Subcutaneous abdominal adipose tissue (tissue), 5 donors: ENCODE data around the gene ARFIP1.
"Not testable (repeated sequence)": the region's sequence is repeated elsewhere in the genome, so short reads cannot be mapped to it uniquely, and the experiment has no call there.

Source experiments
- H3K27ac ChIP-seq: one replicate; pipeline ENCODE4 v1.7.0; 2013; ENCODE audit warnings: low read depth, mild to moderate bottlenecking, inconsistent platforms, low read length, moderate library complexity
- H3K27me3 ChIP-seq, 5 donors: one replicate each; pipeline ENCODE4 v1.7.0; 2013; ENCODE audit warnings: low read length in 5 of 5, inconsistent platforms in 1 of 5; ENCODE audit not compliant: control insufficient read depth in 5 of 5, insufficient read depth in 4 of 5
- H3K36me3 ChIP-seq, 5 donors: one replicate each; pipeline ENCODE4 v1.7.0; 2013; ENCODE audit warnings: low read length in 5 of 5; ENCODE audit not compliant: control insufficient read depth in 5 of 5, insufficient read depth in 5 of 5
- H3K4me1 ChIP-seq, 5 donors: one replicate each; pipeline ENCODE4 v1.7.0; 2013; ENCODE audit warnings: low read length in 5 of 5, mild to moderate bottlenecking in 3 of 5, moderate library complexity in 1 of 5; ENCODE audit not compliant: control insufficient read depth in 5 of 5, insufficient read depth in 5 of 5
- H3K4me3 ChIP-seq, 5 donors: one replicate each; pipeline ENCODE4 v1.7.0; 2013; ENCODE audit warnings: low read length in 5 of 5, low read depth in 1 of 5
- H3K9ac ChIP-seq, 5 donors: one replicate each; pipeline ENCODE4 v1.7.0; 2013; ENCODE audit warnings: low read length in 5 of 5, mild to moderate bottlenecking in 4 of 5, moderate library complexity in 3 of 5
- H3K9me3 ChIP-seq, 5 donors: one replicate each; pipeline ENCODE4 v1.7.0; 2013; ENCODE audit warnings: low read length in 5 of 5; ENCODE audit not compliant: control insufficient read depth in 5 of 5
- donor health status: healthy.
- donor health status: healthy.
- donor health status: healthy.
- donor health status: healthy.
- donor health status: healthy.

The ARFIP1 gene

GRCh38 chr4:152763796-152764195 lies 16.0 kb upstream of the ARFIP1 start:
- no peaks in the 10 kb centered on the region for H3K4me1 ChIP-seq
- H3K36me3 ChIP-seq: no peaks in the 10 kb centered on the region
- H3K9ac ChIP-seq: no peak overlapping the region
- no peaks in the 10 kb centered on the region for H3K27me3 ChIP-seq
- no peaks in the 10 kb centered on the region for H3K9me3 ChIP-seq
- H3K4me3 ChIP-seq: no peak overlapping the region
- H3K27ac ChIP-seq: no peak overlapping the region

- H3K36me3 ChIP-seq, H3K27me3 ChIP-seq, H3K27ac ChIP-seq, H3K4me3 ChIP-seq, H3K4me1 ChIP-seq, H3K9ac ChIP-seq, H3K9me3 ChIP-seq: not testable (repeated sequence)
Observed at GRCh38 chr4:152765069-152765737, 14.6 kb upstream of the ARFIP1 start.

- no peaks in the 10 kb centered on the region for H3K9me3 ChIP-seq
- no peaks in the 10 kb centered on the region for H3K36me3 ChIP-seq
- no peak overlapping the region for H3K4me3 ChIP-seq
- no peak overlapping the region for H3K27ac ChIP-seq
- H3K9ac ChIP-seq: no peak overlapping the region
- no peaks in the 10 kb centered on the region for H3K4me1 ChIP-seq
- H3K27me3 ChIP-seq: no peaks in the 10 kb centered on the region
Observed at GRCh38 chr4:152771741-152772533, 7.8 kb upstream of the ARFIP1 start.

- Histone ChIP-seq H3K4me3 (no peak overlapping the region), H3K27ac (no peak overlapping the region)
Observed at GRCh38 chr4:152773339-152773738, 6.4 kb upstream of the ARFIP1 start.

GRCh38 chr4:152773953-152774352 lies 5.8 kb upstream of the ARFIP1 start:
- Histone ChIP-seq H3K9ac (no peak overlapping the region), H3K9me3 (no peaks in the 10 kb centered on the region), H3K4me3 (no peak overlapping the region), H3K4me1 (peaks cover 0 to 5% (median 4%) of the 10 kb centered on the region in 5 donors), H3K27me3 (no peaks in the 10 kb centered on the region), H3K36me3 (no peaks in the 10 kb centered on the region), H3K27ac (no peak overlapping the region)

More at GRCh38 chr4:152773339-152773738, 6.4 kb upstream of the ARFIP1 start:
- H3K4me1 ChIP-seq: no peaks in the 10 kb centered on the region
- H3K27me3 ChIP-seq: no peaks in the 10 kb centered on the region
- H3K9ac ChIP-seq: no peak overlapping the region
- H3K36me3 ChIP-seq: no peaks in the 10 kb centered on the region
- no peaks in the 10 kb centered on the region for H3K9me3 ChIP-seq

- no peaks in the 10 kb centered on the region for H3K9me3 ChIP-seq
- H3K4me1 ChIP-seq: peaks cover 0 to 23% (median 22%) of the 10 kb centered on the region in 5 donors
- no peak overlapping the region for H3K27ac ChIP-seq
- H3K4me3 ChIP-seq: no peak overlapping the region
- no peaks in the 10 kb centered on the region for H3K36me3 ChIP-seq
- no peak overlapping the region for H3K9ac ChIP-seq
- H3K27me3 ChIP-seq: no peaks in the 10 kb centered on the region
Observed at GRCh38 chr4:152776352-152776751, 3.4 kb upstream of the ARFIP1 start.

- Histone ChIP-seq H3K4me1 (peaks cover 0 to 33% (median 28%) of the 10 kb centered on the region in 5 donors), H3K9me3 (no peaks in the 10 kb centered on the region), H3K9ac (no peak overlapping the region), H3K36me3 (no peaks in the 10 kb centered on the region), H3K27me3 (no peaks in the 10 kb centered on the region), H3K27ac (no peak overlapping the region), H3K4me3 (no peak overlapping the region)
Observed at GRCh38 chr4:152777488-152777887, 2.3 kb upstream of the ARFIP1 start.

- Histone ChIP-seq H3K36me3 (peaks cover 0 to 2% (median 0%) of the 10 kb centered on the region in 5 donors), H3K27me3 (no peaks in the 10 kb centered on the region), H3K4me3 (peak overlapping the region; percentile 89 to 99 (median 98)), H3K9me3 (no peaks in the 10 kb centered on the region), H3K9ac (peak overlapping the region in 4 of 5 donors; percentile 73 to 88 (median 81)), H3K4me1 (peaks cover 0 to 36% (median 28%) of the 10 kb centered on the region in 5 donors), H3K27ac (peak overlapping the region; percentile 90)
Observed at GRCh38 chr4:152778656-152779512, 870 bp upstream of the ARFIP1 start.

- peaks cover 0 to 48% (median 41%) of the 10 kb centered on the region in 5 donors for H3K4me1 ChIP-seq
- peak overlapping the region; percentile 65 to 97 (median 88) for H3K9ac ChIP-seq
- H3K27me3 ChIP-seq: no peaks in the 10 kb centered on the region
- H3K27ac ChIP-seq: peak overlapping the region; percentile 90
- no peaks in the 10 kb centered on the region for H3K9me3 ChIP-seq
- peak overlapping the region; percentile 89 to 99 (median 98) for H3K4me3 ChIP-seq
- peaks cover 0 to 2% (median 0%) of the 10 kb centered on the region in 5 donors for H3K36me3 ChIP-seq
Observed at GRCh38 chr4:152780267-152780778, 569 bp downstream of the ARFIP1 start.
